ENCODE data around the gene F7.

F7 gene

GRCh38 chr13:113083022-113083373, 22.6 kb upstream of the F7 start:
- no peak for TF ChIP-seq YY1 (IDR thresholded peaks at IDR 0.05; ENCODE audit: insufficient read depth, insufficient read length)
- peaks cover 4% of the 10 kb centered on the region for H3K4me1 ChIP-seq (ENCODE audit: insufficient read depth, insufficient read length)
- H3K36me3 ChIP-seq (ENCODE audit: insufficient read depth, insufficient read length, low read length): no peaks in the 10 kb centered on the region
- no peaks in the 10 kb centered on the region for H3K9me3 ChIP-seq (ENCODE audit: insufficient read depth, low read length)
- H3K27me3 ChIP-seq (ENCODE audit: insufficient read depth, insufficient read length): no peaks in the 10 kb centered on the region
- H3K9ac ChIP-seq (ENCODE audit: insufficient read length, low read depth): no peak overlapping the region
- no peak for DNase-seq (ENCODE audit: low read depth, low spot score)
- H3K4me3 ChIP-seq (ENCODE audit: insufficient read length, low read depth): no peak overlapping the region

DNA sequence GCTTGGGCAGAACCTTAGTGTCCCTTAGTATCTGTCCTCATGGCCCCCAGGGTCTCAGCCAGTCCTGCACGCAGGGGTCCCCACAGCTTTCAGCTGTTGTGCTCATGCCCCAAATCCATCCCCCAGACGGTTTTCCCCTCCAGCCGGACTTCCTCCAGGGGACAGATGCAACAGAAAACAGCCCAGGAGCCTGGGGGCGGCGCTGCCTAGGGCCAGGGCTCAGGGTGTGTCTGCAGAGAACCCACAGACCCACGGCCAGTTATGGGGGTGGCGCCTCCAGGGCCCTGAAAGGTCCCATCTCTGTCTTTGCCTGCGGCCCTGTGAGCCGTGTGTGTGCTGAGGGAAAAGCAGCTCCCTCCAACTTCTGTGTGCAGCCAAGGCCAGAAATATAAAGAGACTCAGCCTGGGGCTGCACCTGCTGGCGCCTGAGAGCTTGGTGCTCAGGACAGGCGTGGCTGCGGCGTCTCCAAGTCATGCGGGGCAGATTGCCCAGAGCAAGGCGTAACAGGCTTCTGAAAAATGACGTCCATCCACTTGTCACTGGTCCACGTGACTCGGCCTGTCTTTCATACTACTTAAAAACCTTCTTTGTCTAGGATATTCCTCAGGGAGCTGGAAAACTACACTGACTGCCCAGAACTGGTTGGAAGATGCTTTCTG, 22.1 kb upstream of the F7 start:
- DNase-seq (ENCODE audit: low read depth, low spot score): no peak
- no peaks in the 10 kb centered on the region for H3K27me3 ChIP-seq (ENCODE audit: insufficient read depth, insufficient read length)

DNA sequence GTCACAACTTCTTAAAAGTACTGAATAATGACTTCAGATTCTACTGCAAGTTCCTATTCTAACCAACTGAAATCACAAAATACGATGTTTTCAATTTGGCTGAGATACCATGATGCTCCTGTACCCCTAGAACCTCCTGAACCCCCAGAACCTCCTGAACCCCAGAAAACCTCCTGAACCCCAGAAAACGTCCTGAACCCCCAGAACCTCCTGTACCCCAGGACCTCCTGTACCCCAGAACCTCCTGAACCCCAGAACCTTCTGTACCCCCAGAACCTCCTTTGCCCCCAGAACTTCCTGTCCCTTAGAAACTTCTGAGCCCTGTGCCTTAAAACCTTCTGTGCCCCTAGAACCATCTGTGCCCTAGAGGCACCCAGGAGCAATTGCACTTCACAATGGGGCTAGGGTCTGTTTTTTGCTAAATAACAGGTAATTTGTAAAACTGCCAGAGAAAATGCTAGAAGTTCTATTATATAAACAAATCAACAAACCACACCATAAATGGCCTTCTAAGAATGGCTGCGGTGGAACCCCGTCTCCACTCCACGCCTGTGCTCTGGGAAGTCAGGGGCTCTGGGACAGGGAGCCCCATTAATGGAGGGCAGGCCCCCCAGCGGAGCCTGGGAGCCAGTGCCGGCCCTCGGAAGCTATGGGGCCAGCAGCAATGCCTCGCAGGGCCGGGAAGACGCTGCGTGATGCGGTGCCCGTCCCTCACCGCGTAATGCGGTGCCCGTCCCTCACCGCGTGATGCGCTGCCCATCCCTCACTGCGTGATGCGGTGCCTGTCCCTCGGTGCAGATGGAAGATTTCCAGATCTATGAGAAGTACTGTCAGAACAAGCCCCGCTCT, 21.3 kb upstream of the F7 start:
- no peak for DNase-seq (ENCODE audit: low read depth, low spot score)
- no peaks in the 10 kb centered on the region for H3K36me3 ChIP-seq (ENCODE audit: insufficient read depth, insufficient read length, low read length)
- TF ChIP-seq ZNF274 (IDR thresholded peaks at IDR 0.05; ENCODE audit: low read depth, low read length): no peak
- no peak for TF ChIP-seq YY1 (IDR thresholded peaks at IDR 0.05; ENCODE audit: insufficient read depth, insufficient read length)
- no peak for TF ChIP-seq SUZ12 (IDR thresholded peaks at IDR 0.05; ENCODE audit: extremely low read depth, insufficient read depth, insufficient read length)
- no peaks in the 10 kb centered on the region for H3K9me3 ChIP-seq (ENCODE audit: insufficient read depth, low read length)
- H3K27me3 ChIP-seq (ENCODE audit: insufficient read depth, insufficient read length): no peaks in the 10 kb centered on the region
- H3K4me3 ChIP-seq (ENCODE audit: insufficient read length, low read depth): no peak overlapping the region
- H3K4me1 ChIP-seq (ENCODE audit: insufficient read depth, insufficient read length): peaks cover 4% of the 10 kb centered on the region
- H3K9ac ChIP-seq (ENCODE audit: insufficient read length, low read depth): no peak overlapping the region

More for the DNA sequence above, 22.1 kb upstream of the F7 start:
- no peaks in the 10 kb centered on the region for H3K9me3 ChIP-seq (ENCODE audit: insufficient read depth, low read length)
- H3K36me3 ChIP-seq (ENCODE audit: insufficient read depth, insufficient read length, low read length): no peaks in the 10 kb centered on the region
- no peak overlapping the region for H3K4me3 ChIP-seq (ENCODE audit: insufficient read length, low read depth)
- H3K4me1 ChIP-seq (ENCODE audit: insufficient read depth, insufficient read length): peaks cover 4% of the 10 kb centered on the region
- TF ChIP-seq ZNF274 (IDR thresholded peaks at IDR 0.05; ENCODE audit: low read depth, low read length) (no peak), SUZ12 (IDR thresholded peaks at IDR 0.05; ENCODE audit: extremely low read depth, insufficient read depth, insufficient read length) (no peak), YY1 (IDR thresholded peaks at IDR 0.05; ENCODE audit: insufficient read depth, insufficient read length) (no peak)
- no peak overlapping the region for H3K9ac ChIP-seq (ENCODE audit: insufficient read length, low read depth)

DNA sequence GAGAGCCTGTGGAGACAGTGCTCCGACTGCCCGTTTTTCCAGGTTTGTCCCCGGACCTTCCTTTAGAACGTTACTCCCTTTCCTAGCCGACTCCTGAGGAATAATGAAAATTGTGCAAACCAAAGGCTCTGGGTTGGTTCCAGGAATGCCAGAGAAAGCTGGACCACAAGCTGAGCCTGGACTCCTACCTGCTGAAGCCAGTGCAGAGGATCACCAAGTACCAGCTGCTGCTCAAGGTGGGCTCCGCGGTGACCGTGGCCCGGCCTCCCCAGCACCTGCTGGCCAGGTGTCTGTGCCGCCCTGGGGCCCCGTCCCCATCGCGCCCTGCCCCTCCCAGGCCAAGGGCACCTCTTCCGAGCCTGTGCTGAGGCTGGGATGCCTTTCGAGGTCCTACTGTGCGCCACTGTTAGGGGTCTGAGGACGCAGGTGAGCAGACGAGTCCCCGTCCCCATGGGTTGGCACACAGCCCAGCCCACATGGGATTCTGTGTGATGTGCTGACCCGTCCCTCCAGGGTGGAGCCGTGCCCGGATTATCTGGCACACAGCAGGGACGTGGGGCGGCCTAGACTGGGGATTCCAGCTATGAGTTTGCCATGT, 20.5 kb upstream of the F7 start:
- no peak for DNase-seq (ENCODE audit: low read depth, low spot score)
- no peak overlapping the region for H3K9ac ChIP-seq (ENCODE audit: insufficient read length, low read depth)
- no peak overlapping the region for H3K4me3 ChIP-seq (ENCODE audit: insufficient read length, low read depth)
- no peaks in the 10 kb centered on the region for H3K9me3 ChIP-seq (ENCODE audit: insufficient read depth, low read length)
- H3K4me1 ChIP-seq (ENCODE audit: insufficient read depth, insufficient read length): peaks cover 10% of the 10 kb centered on the region
- H3K27me3 ChIP-seq (ENCODE audit: insufficient read depth, insufficient read length): no peaks in the 10 kb centered on the region
- TF ChIP-seq SUZ12 (IDR thresholded peaks at IDR 0.05; ENCODE audit: extremely low read depth, insufficient read depth, insufficient read length): no peak
- H3K36me3 ChIP-seq (ENCODE audit: insufficient read depth, insufficient read length, low read length): no peaks in the 10 kb centered on the region

- no peak overlapping the region for H3K9ac ChIP-seq (ENCODE audit: insufficient read length, low read depth)
- no peaks in the 10 kb centered on the region for H3K9me3 ChIP-seq (ENCODE audit: insufficient read depth, low read length)
- no peak overlapping the region for H3K4me3 ChIP-seq (ENCODE audit: insufficient read length, low read depth)
- no peaks in the 10 kb centered on the region for H3K36me3 ChIP-seq (ENCODE audit: insufficient read depth, insufficient read length, low read length)
- TF ChIP-seq YY1 (IDR thresholded peaks at IDR 0.05; ENCODE audit: insufficient read depth, insufficient read length) (no peak), ZNF274 (IDR thresholded peaks at IDR 0.05; ENCODE audit: low read depth, low read length) (no peak), SUZ12 (IDR thresholded peaks at IDR 0.05; ENCODE audit: extremely low read depth, insufficient read depth, insufficient read length) (no peak)
- H3K4me1 ChIP-seq (ENCODE audit: insufficient read depth, insufficient read length): peaks cover 10% of the 10 kb centered on the region
- no peak for DNase-seq (ENCODE audit: low read depth, low spot score)
- no peaks in the 10 kb centered on the region for H3K27me3 ChIP-seq (ENCODE audit: insufficient read depth, insufficient read length)
Observed at GRCh38 chr13:113086031-113086750, 19.4 kb upstream of the F7 start.

DNA sequence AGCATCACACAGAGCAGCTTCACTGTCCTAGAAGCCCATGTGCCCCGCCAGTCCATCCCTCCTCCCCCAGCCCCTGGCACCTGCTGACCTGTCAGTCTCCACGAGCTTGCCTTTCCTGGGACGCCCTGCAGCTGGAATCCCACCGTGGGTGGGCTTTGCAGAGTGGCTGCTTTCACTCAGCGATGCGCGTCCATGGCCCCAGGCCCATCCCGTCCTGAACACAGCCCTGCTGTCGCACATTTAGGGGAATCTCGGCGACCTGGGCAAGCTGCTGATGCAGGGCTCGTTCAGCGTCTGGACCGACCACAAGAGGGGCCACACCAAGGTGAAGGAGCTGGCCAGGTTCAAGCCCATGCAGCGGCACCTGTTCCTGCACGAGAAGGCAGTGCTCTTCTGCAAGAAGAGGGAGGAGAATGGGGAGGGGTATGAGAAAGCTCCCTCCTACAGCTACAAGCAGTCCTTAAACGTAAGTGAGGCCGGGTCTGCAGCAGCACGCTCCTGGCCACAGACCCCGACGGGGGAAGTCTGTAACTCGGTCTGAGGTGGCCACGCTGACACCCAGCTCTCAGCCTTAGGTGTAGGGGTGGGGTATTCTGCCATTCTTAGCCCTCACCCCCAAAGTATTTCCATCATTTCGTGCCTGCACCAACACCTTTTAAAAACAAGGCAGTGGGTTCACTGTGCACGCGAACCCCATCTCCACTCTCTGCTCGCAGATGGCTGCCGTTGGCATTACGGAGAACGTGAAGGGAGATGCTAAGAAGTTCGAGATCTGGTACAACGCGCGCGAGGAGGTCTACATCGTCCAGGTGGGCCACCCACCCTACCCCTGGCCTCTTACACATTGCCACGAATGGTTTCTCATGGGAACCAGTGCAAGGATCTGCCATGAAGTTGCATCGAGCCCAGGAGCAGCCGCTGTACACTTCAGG, 18.3 kb upstream of the F7 start:
- H3K36me3 ChIP-seq (ENCODE audit: insufficient read depth, insufficient read length, low read length): no peaks in the 10 kb centered on the region
- H3K9ac ChIP-seq (ENCODE audit: insufficient read length, low read depth): no peak overlapping the region
- no peaks in the 10 kb centered on the region for H3K9me3 ChIP-seq (ENCODE audit: insufficient read depth, low read length)
- DNase-seq (ENCODE audit: low read depth, low spot score): no peak
- TF ChIP-seq ZNF274 (IDR thresholded peaks at IDR 0.05; ENCODE audit: low read depth, low read length) (no peak), YY1 (IDR thresholded peaks at IDR 0.05; ENCODE audit: insufficient read depth, insufficient read length) (no peak), SUZ12 (IDR thresholded peaks at IDR 0.05; ENCODE audit: extremely low read depth, insufficient read depth, insufficient read length) (no peak)
- no peaks in the 10 kb centered on the region for H3K27me3 ChIP-seq (ENCODE audit: insufficient read depth, insufficient read length)
- H3K4me3 ChIP-seq (ENCODE audit: insufficient read length, low read depth): no peak overlapping the region
- peaks cover 10% of the 10 kb centered on the region for H3K4me1 ChIP-seq (ENCODE audit: insufficient read depth, insufficient read length)
